ENCODE measurements around the gene CALML5. TPM values are rescaled to one million over a fixed set of nuclear protein-coding genes. Genes with fewer than 3 reads are reported as not detected.

Gene CALML5
- total and polyA plus RNA-seq, 2 of the 4 experiments (the other 2 are of a cell fraction) = not detected

DNA sequence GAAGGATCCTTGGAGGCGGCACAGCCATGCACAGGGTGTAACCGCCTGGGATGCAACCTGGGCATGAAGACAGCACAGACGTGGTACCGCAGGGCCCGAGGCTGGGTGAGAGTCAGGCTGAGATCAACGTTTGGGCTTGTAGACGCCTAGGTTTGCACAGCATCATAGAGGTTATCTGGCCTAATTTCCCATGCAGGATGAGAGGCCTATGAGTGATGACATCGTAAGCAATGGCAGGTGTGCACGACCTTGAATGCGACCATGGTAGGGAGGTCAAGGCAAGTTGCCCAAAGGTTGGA lies 32.9 kb upstream of the CALML5 start:
- Histone ChIP-seq H3K56ac (ENCODE audit: extremely low read depth, insufficient read depth, low read length) (no peak overlapping the region), H3K23ac (ENCODE audit: low read depth, low read length) (no peak overlapping the region), H3K27me3 (ENCODE audit: control insufficient read depth, insufficient read depth, low read length) (no peaks in the 10 kb centered on the region), H2AK9ac (replicated peaks; ENCODE audit: low read depth, low read length, poor library complexity) (no peak overlapping the region), H4K91ac (ENCODE audit: insufficient read depth, low read depth, low read length) (no peak overlapping the region), H2BK15ac (ENCODE audit: low read depth, low read length) (no peak overlapping the region), H3K4me2 (ENCODE audit: low read depth, low read length) (no peak overlapping the region), H4K8ac (ENCODE audit: low read depth in 2 of 2, low read length in 2 of 2) (no peak overlapping the region), H3K9me1 (ENCODE audit: insufficient read depth, low read length) (0 out of 2 replicates have a peak, but pooled peaks cover 3% of the 10 kb centered on the region), H3K4ac (ENCODE audit: low read depth, low read length) (no peak overlapping the region), H2BK120ac (ENCODE audit: low read depth, low read length) (no peak overlapping the region), H2BK20ac (ENCODE audit: low read depth, low read length) (no peak overlapping the region), H3K4me3 (ENCODE audit: insufficient read depth, low read depth, low read length) (no peak overlapping the region), H4K20me1 (ENCODE audit: insufficient read depth, low read length) (no peaks in the 10 kb centered on the region), H3K14ac (replicated peaks; ENCODE audit: low read depth, low read length) (no peak overlapping the region), H3K9me3 (ENCODE audit: control insufficient read depth, insufficient read depth, low read length) (no peaks in the 10 kb centered on the region), H3K79me1 (ENCODE audit: low read depth in 1 of 2, low read length in 2 of 2) (no peaks in the 10 kb centered on the region), H2BK5ac (ENCODE audit: low read depth, low read length, poor library complexity, severe bottlenecking) (no peak overlapping the region), H2AK5ac (ENCODE audit: low read depth, low read length) (no peak overlapping the region), H4K5ac (ENCODE audit: low read depth, low read length) (no peak overlapping the region), H3K18ac (ENCODE audit: low read depth, low read length) (no peak overlapping the region), H2AFZ (replicated peaks; ENCODE audit: low read length, poor library complexity) (no peak overlapping the region), H3K9ac (ENCODE audit: low read depth, low read length) (no peak overlapping the region), H3K36me3 (ENCODE audit: control insufficient read depth, insufficient read depth, low read length) (no peaks in the 10 kb centered on the region), H3K27ac (ENCODE audit: insufficient read depth, low read length) (no peak overlapping the region), H3K4me1 (ENCODE audit: control insufficient read depth, insufficient read depth, low read length) (peaks cover 4% of the 10 kb centered on the region; the same call in 1 of the 2 replicates)
- TF ChIP-seq BHLHE40 (IDR thresholded peaks at IDR 0.05; ENCODE audit: low read depth, low read length) (no peak), RCOR1 (IDR thresholded peaks at IDR 0.05; ENCODE audit: insufficient replicate concordance, low read length) (no peak), RFX5 (IDR thresholded peaks at IDR 0.05; ENCODE audit: low read depth, low read length) (no peak), CHD1 (IDR thresholded peaks at IDR 0.05; ENCODE audit: low read depth, low read length) (no peak), RAD21 (IDR thresholded peaks at IDR 0.05; ENCODE audit: low read length) (no peak), FOS (IDR thresholded peaks at IDR 0.05; ENCODE audit: low read depth, low read length) (no peak)
- TF ChIP-seq, protein P1, sequence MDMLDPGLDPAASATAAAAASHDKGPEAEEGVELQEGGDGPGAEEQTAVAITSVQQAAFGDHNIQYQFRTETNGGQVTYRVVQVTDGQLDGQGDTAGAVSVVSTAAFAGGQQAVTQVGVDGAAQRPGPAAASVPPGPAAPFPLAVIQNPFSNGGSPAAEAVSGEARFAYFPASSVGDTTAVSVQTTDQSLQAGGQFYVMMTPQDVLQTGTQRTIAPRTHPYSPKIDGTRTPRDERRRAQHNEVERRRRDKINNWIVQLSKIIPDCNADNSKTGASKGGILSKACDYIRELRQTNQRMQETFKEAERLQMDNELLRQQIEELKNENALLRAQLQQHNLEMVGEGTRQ (IDR thresholded peaks at IDR 0.05; ENCODE audit: low read depth, low read length) = no peak
- TF ChIP-seq, protein P2, sequence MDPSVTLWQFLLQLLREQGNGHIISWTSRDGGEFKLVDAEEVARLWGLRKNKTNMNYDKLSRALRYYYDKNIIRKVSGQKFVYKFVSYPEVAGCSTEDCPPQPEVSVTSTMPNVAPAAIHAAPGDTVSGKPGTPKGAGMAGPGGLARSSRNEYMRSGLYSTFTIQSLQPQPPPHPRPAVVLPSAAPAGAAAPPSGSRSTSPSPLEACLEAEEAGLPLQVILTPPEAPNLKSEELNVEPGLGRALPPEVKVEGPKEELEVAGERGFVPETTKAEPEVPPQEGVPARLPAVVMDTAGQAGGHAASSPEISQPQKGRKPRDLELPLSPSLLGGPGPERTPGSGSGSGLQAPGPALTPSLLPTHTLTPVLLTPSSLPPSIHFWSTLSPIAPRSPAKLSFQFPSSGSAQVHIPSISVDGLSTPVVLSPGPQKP (IDR thresholded peaks at IDR 0.05; ENCODE audit: borderline replicate concordance, low read depth, low read length) = no peak
- WGBS, 2 experiments (ENCODE audit: extremely low coverage in 2 of 2, insufficient read length in 1 of 2) = 100% methylated on average over 4 of the region's 10 CpGs; no CpG with 5 or more reads in 1 of the 2 experiments
- POLR2A ChIA-PET (ENCODE audit: unreplicated experiment) = no interaction called here
- ATAC-seq (ENCODE audit: low read depth) = no peak
- BruUV-seq (replicated peaks) = no TSS peak
- CTCF ChIA-PET = no interaction called here
- no peak for DNase-seq
- dilution Hi-C loops (cut with HindIII; ENCODE audit: low sequenced_read_pairs, unreplicated experiment) (no loop called here), intact Hi-C loops (cut with micrococcal nuclease) (no loop called here), in situ Hi-C loops (cut with MboI; ENCODE audit: low sequenced_read_pairs) (no loop called here)

All from IMR-90 (cell line).